ENCODE measurements around the gene IMPDH1. TPM values are rescaled to one million over a fixed set of nuclear protein-coding genes. Genes with fewer than 3 reads are reported as not detected.

Gene IMPDH1
- total and polyA plus RNA-seq, 9 of the 15 experiments (the other 6 are each of a cell fraction or from before 2014, with no cell fraction given), result 0.80 to 118 (median 64.3) TPM

GRCh38 chr7:128390871-128391565 lies 18.8 kb downstream of the IMPDH1 start (continued):
- TF ChIP-seq HMGXB4 (CRISPR knock-in tag; IDR thresholded peaks at IDR 0.05) (no peak), ESRRB (CRISPR knock-in tag; IDR thresholded peaks at IDR 0.05; ENCODE audit: borderline replicate concordance) (no peak), MTA3 (IDR thresholded peaks at IDR 0.05; ENCODE audit: borderline replicate concordance) (no peak), PKNOX1 (IDR thresholded peaks at IDR 0.05) (no peak), TEAD4 (IDR thresholded peaks at IDR 0.05; ENCODE audit: low read length) (no peak), TEAD4 (CRISPR knock-in tag; IDR thresholded peaks at IDR 0.05; ENCODE audit: borderline replicate concordance) (no peak), ZEB2 (IDR thresholded peaks at IDR 0.05) (0 out of 2 replicates have a peak, but pooled peaks have one; percentile 48), AFF1 (IDR thresholded peaks at IDR 0.05; ENCODE audit: low read depth in 1 of 2, partially characterized antibody in 2 of 2) (no peak), MAFK (IDR thresholded peaks at IDR 0.05; ENCODE audit: low read length) (peak; percentile 30; the same call in 1 of the 2 replicates), PBX2 (CRISPR knock-in tag; IDR thresholded peaks at IDR 0.05; ENCODE audit: low read depth) (no peak), PBX2 (tag; conservative IDR thresholded peaks at IDR 0.05; ENCODE audit: low read depth) (no peak), ZNF785 (CRISPR knock-in tag; IDR thresholded peaks at IDR 0.05) (no peak), NFYB (IDR thresholded peaks at IDR 0.05; ENCODE audit: extremely low read depth, insufficient read length) (no peak), CREB1 (IDR thresholded peaks at IDR 0.05) (no peak), CREB1 (CRISPR knock-in tag; IDR thresholded peaks at IDR 0.05) (no peak), CCAR2 (IDR thresholded peaks at IDR 0.05; ENCODE audit: low read depth, low read length) (no peak), HMBOX1 (IDR thresholded peaks at IDR 0.05) (peak; percentile 80), RBM14 (IDR thresholded peaks at IDR 0.05; ENCODE audit: borderline replicate concordance, insufficient read depth, low read depth, low read length) (no peak)
